ENCODE measurements around the gene CD5L. TPM values are rescaled to one million over a fixed set of nuclear protein-coding genes. Genes with fewer than 3 reads are reported as not detected.

The CD5L gene
- total and polyA plus RNA-seq, 8 donors: 1.8 TPM; not detected in 7

- Histone ChIP-seq H3K4me1 (no peaks in the 10 kb centered on the region), H3K36me3 (no peaks in the 10 kb centered on the region), H3K27ac (no peak overlapping the region), H3K9me3 (peaks cover 0 to 12% (median 4%) of the 10 kb centered on the region in 4 donors), H3K4me3 (no peak overlapping the region), H3K27me3 (no peaks in the 10 kb centered on the region)
- TF ChIP-seq CTCF (IDR thresholded peaks at IDR 0.05) (no peak), POLR2A (IDR thresholded peaks at IDR 0.05) (no peak), EP300 (IDR thresholded peaks at IDR 0.05) (no peak), POLR2AphosphoS5 (IDR thresholded peaks at IDR 0.05) (no peak)
- intact Hi-C loops (cut with DNase I; ENCODE audit: low total_unique reads): no loop called here
- no peak for DNase-seq
- 83 to 91% (median 87%) methylated on average over 5 of the region's 5 CpGs for WGBS, 5 donors
Measured at GRCh38 chr1:157798211-157798610, 43.4 kb downstream of the CD5L start.

- Histone ChIP-seq H3K27me3 (no peaks in the 10 kb centered on the region), H3K4me1 (no peaks in the 10 kb centered on the region), H3K4me3 (no peak overlapping the region), H3K27ac (no peak overlapping the region), H3K36me3 (no peaks in the 10 kb centered on the region), H3K9me3 (peaks cover 0 to 4% (median 0%) of the 10 kb centered on the region in 4 donors)
- no peak for TF ChIP-seq POLR2A (IDR thresholded peaks at IDR 0.05)
- TF ChIP-seq POLR2AphosphoS5 (IDR thresholded peaks at IDR 0.05): no peak
- no peak for TF ChIP-seq CTCF (IDR thresholded peaks at IDR 0.05)
- no peak for TF ChIP-seq EP300 (IDR thresholded peaks at IDR 0.05)
- 9 to 27% (median 13%) methylated on average over 1 of the region's 1 CpG for WGBS, 5 donors
- intact Hi-C loops (cut with DNase I; ENCODE audit: low total_unique reads): no loop called here
- no peak for DNase-seq
Measured at GRCh38 chr1:157785248-157785647, 56.4 kb downstream of the CD5L start.

GRCh38 chr1:157784801-157785200, 56.8 kb downstream of the CD5L start:
- Histone ChIP-seq H3K36me3 (no peaks in the 10 kb centered on the region), H3K4me3 (no peak overlapping the region), H3K9me3 (peaks cover 0 to 4% (median 0%) of the 10 kb centered on the region in 4 donors), H3K27me3 (no peaks in the 10 kb centered on the region), H3K4me1 (no peaks in the 10 kb centered on the region), H3K27ac (no peak overlapping the region)
- no peak for DNase-seq
- 76 to 85% (median 79%) methylated on average over 3 of the region's 3 CpGs for WGBS, 5 donors
- TF ChIP-seq CTCF (IDR thresholded peaks at IDR 0.05): no peak
- intact Hi-C loops (cut with DNase I; ENCODE audit: low total_unique reads): no loop called here

GRCh38 chr1:157782931-157783330, 58.7 kb downstream of the CD5L start:
- DNase-seq: no peak
- TF ChIP-seq CTCF (IDR thresholded peaks at IDR 0.05) (no peak), EP300 (IDR thresholded peaks at IDR 0.05) (no peak), POLR2A (IDR thresholded peaks at IDR 0.05) (no peak), POLR2AphosphoS5 (IDR thresholded peaks at IDR 0.05) (no peak)
- Histone ChIP-seq H3K36me3 (no peaks in the 10 kb centered on the region), H3K4me1 (no peaks in the 10 kb centered on the region), H3K27ac (no peak overlapping the region), H3K9me3 (peaks cover 0 to 4% (median 0%) of the 10 kb centered on the region in 4 donors), H3K4me3 (no peak overlapping the region), H3K27me3 (no peaks in the 10 kb centered on the region)
- intact Hi-C loops (cut with DNase I; ENCODE audit: low total_unique reads): no loop called here
- WGBS, 5 donors: 78 to 90% (median 84%) methylated on average over 1 of the region's 1 CpG
